ENCODE results near the gene PTPRU. TPM values are rescaled to one million over a fixed set of nuclear protein-coding genes. Genes with fewer than 3 reads are reported as not detected.

PTPRU gene
- total and polyA plus RNA-seq, 2 of the 8 experiments (the other 6 are each of a cell fraction or from before 2014, with no cell fraction given), result 33.8 to 41.8 TPM

- Histone ChIP-seq H2AFZ (ENCODE audit: low read length) (no peak overlapping the region), H3K4me2 (ENCODE audit: insufficient read depth in 1 of 2, low read depth in 2 of 2, low read length in 2 of 2) (no peak overlapping the region), H3K14ac (ENCODE audit: insufficient read length) (no peak overlapping the region), H3K4me1 (replicated peaks in 1 of 4; ENCODE audit: control insufficient read depth in 3 of 4, insufficient read depth in 4 of 4, low read length in 3 of 4) (peaks cover 0 to 16% (median 12%) of the 10 kb centered on the region in 4 experiments; a peak in 6 of 7 replicates), H3K36me3 (ENCODE audit: control insufficient read depth in 2 of 4, insufficient read depth in 4 of 4, low read length in 3 of 4) (peaks cover 0 to 7% (median 0%) of the 10 kb centered on the region in 4 experiments; a peak in 1 of 8 replicates), H2BK20ac (ENCODE audit: low read length) (no peak overlapping the region), H3K4me3 (ENCODE audit: extremely low read depth in 1 of 4, insufficient read depth in 2 of 4, low read depth in 3 of 4, low read length in 4 of 4) (no peak overlapping the region), H3K9me3 (ENCODE audit: insufficient read depth in 2 of 2, low read depth in 1 of 2, low read length in 1 of 2) (no peaks in the 10 kb centered on the region), H2BK120ac (replicated peaks; ENCODE audit: low read depth, low read length) (no peak overlapping the region), H4K5ac (ENCODE audit: insufficient read length, low read depth, low read length) (no peak overlapping the region), H2BK5ac (ENCODE audit: low read depth, low read length) (no peak overlapping the region), H3K23me2 (ENCODE audit: low read depth, low read length) (peaks cover 4% of the 10 kb centered on the region), H3K27me3 (replicated peaks in 1 of 4; ENCODE audit: control insufficient read depth in 3 of 4, extremely low read depth in 1 of 4, insufficient read depth in 3 of 4, low read length in 3 of 4) (no peaks in the 10 kb centered on the region), H2BK15ac (ENCODE audit: low read length) (no peak overlapping the region), H2AK5ac (ENCODE audit: low read depth, low read length) (no peak overlapping the region), H4K20me1 (replicated peaks in 1 of 2; ENCODE audit: control insufficient read depth in 1 of 2, insufficient read depth in 2 of 2, low read length in 2 of 2) (no peaks in the 10 kb centered on the region), H3K56ac (replicated peaks; ENCODE audit: insufficient read length, low read depth, low read length) (no peak overlapping the region), H2BK12ac (ENCODE audit: low read depth, low read length) (no peak overlapping the region), H3K18ac (ENCODE audit: extremely low read depth, low read length) (no peak overlapping the region), H3K23ac (ENCODE audit: insufficient read length) (no peak overlapping the region), H3K9ac (replicated peaks in 1 of 4; ENCODE audit: extremely low read depth in 1 of 4, low read depth in 3 of 4, low read length in 3 of 4) (no peak overlapping the region), H3K4ac (replicated peaks; ENCODE audit: insufficient read length, low read depth, low read length) (no peak overlapping the region), H3K79me2 (ENCODE audit: control insufficient read depth in 1 of 2, insufficient read depth in 2 of 2, low read length in 2 of 2) (no peaks in the 10 kb centered on the region), H4K8ac (ENCODE audit: extremely low read depth, insufficient read depth, low read length) (no peak overlapping the region), H4K91ac (replicated peaks; ENCODE audit: insufficient read length, low read length) (no peak overlapping the region), H3K79me1 (ENCODE audit: low read depth, low read length) (peaks cover 4% of the 10 kb centered on the region; the same call in 1 of the 2 replicates), H3K27ac (ENCODE audit: low read depth, low read length) (no peak overlapping the region)
- DNase-seq (ENCODE audit: low read depth in 1 of 2, low spot score in 2 of 2) (no peak), FAIRE-seq (no peak)
- TF ChIP-seq CHD2 (IDR thresholded peaks at IDR 0.05; ENCODE audit: low read length) (no peak), SIN3A (conservative IDR thresholded peaks at IDR 0.05 in 1 of 2, IDR thresholded peaks at IDR 0.05 in 1 of 2; ENCODE audit: low read depth in 1 of 2, low read length in 2 of 2) (no peak), ASH2L (IDR thresholded peaks at IDR 0.05; ENCODE audit: low read length) (no peak), KDM4A (IDR thresholded peaks at IDR 0.05; ENCODE audit: low read depth, low read length, severe bottlenecking) (no peak), KDM5A (IDR thresholded peaks at IDR 0.05; ENCODE audit: low read length) (no peak), GTF2F1 (IDR thresholded peaks at IDR 0.05; ENCODE audit: borderline replicate concordance, low read depth, low read length) (no peak), RBBP5 (IDR thresholded peaks at IDR 0.05; ENCODE audit: borderline replicate concordance, low read depth, low read length) (no peak), E2F6 (IDR thresholded peaks at IDR 0.05) (no peak), RNF2 (IDR thresholded peaks at IDR 0.05; ENCODE audit: borderline replicate concordance, low read depth, low read length, missing control alignments, poor library complexity, severe bottlenecking) (no peak)
- ChIA-PET CTCF (ENCODE audit: partially characterized antibody) (no interaction called here), POLR2A (ENCODE audit: partially characterized antibody) (interaction anchor here (0.7 to 1.3 kb wide), 2 partner anchors 21 to 22 kb away, joined by 3 to 4 read pairs; no protein-coding TSS in a partner anchor)
- WGBS, 2 experiments (ENCODE audit: extremely low coverage in 1 of 2, insufficient coverage in 1 of 2, insufficient read length in 1 of 2, insufficient replicate concordance in 2 of 2, low coverage in 1 of 2, low lambda C conversion rate in 2 of 2, missing lambda C conversion rate in 1 of 2), result 89% methylated on average over 13 of the region's 13 CpGs; no CpG with 5 or more reads in 1 of the 2 experiments
These were observed 43.1 kb downstream of the PTPRU start for GRCh38 chr1:29279406-29279805.

Measured in H1 (cell line).